Measurements from ENCODE around the gene HIC1. TPM values are rescaled to one million over a fixed set of nuclear protein-coding genes. Genes with fewer than 3 reads are reported as not detected.

HIC1 gene
- total and polyA plus RNA-seq, 2 donors (not counting 1 experiment from before 2014, with no cell fraction given): 11.3 to 29.1 TPM

GRCh38 chr17:2035541-2036488, 19.1 kb upstream of the HIC1 start:
- Histone ChIP-seq H2AFZ (ENCODE audit: low read length) (no peak overlapping the region), H3K4me3 (replicated peaks in 1 of 4; ENCODE audit: control extremely low read depth in 1 of 4, insufficient read depth in 1 of 4, low read depth in 3 of 4, low read length in 4 of 4) (no peak overlapping the region), H3K36me3 (ENCODE audit: control insufficient read depth, insufficient read depth, low read length) (peaks cover 18% of the 10 kb centered on the region), H3K4me2 (ENCODE audit: extremely low read depth, insufficient read depth, low read length) (no peak overlapping the region), H3K79me2 (ENCODE audit: control insufficient read depth, insufficient read depth, low read length) (peaks cover 5% of the 10 kb centered on the region), H3K9me3 (ENCODE audit: control insufficient read depth, insufficient read depth, low read depth, low read length) (no peaks in the 10 kb centered on the region), H3K4me1 (ENCODE audit: control insufficient read depth, extremely low read depth, insufficient read depth, low read length) (peaks cover 13% of the 10 kb centered on the region), H4K20me1 (ENCODE audit: control insufficient read depth, extremely low read depth, insufficient read depth, low read length) (no peaks in the 10 kb centered on the region), H3K27ac (ENCODE audit: insufficient read depth, low read length) (no peak overlapping the region), H3K27me3 (ENCODE audit: control insufficient read depth, insufficient read depth, low read length) (no peaks in the 10 kb centered on the region), H3K9ac (ENCODE audit: insufficient read depth, low read length) (no peak overlapping the region)
- TF ChIP-seq EZH2 (IDR thresholded peaks at IDR 0.05; ENCODE audit: low read length, missing control alignments) (no peak), CTCF (conservative IDR thresholded peaks at IDR 0.05 in 1 of 2, IDR thresholded peaks at IDR 0.05 in 1 of 2; ENCODE audit: low read depth in 1 of 2, low read length in 2 of 2) (no peak)
- DNase-seq (ENCODE audit: low read depth in 2 of 2): no peak

GRCh38 chr17:2037155-2037554, 17.7 kb upstream of the HIC1 start:
- Histone ChIP-seq H3K9me3 (ENCODE audit: control insufficient read depth, insufficient read depth, low read depth, low read length) (no peaks in the 10 kb centered on the region), H3K27me3 (ENCODE audit: control insufficient read depth, insufficient read depth, low read length) (no peaks in the 10 kb centered on the region), H3K9ac (ENCODE audit: insufficient read depth, low read length) (no peak overlapping the region), H3K27ac (ENCODE audit: insufficient read depth, low read length) (no peak overlapping the region), H3K4me3 (replicated peaks in 1 of 4; ENCODE audit: control extremely low read depth in 1 of 4, insufficient read depth in 1 of 4, low read depth in 3 of 4, low read length in 4 of 4) (no peak overlapping the region), H3K4me2 (ENCODE audit: extremely low read depth, insufficient read depth, low read length) (no peak overlapping the region), H3K36me3 (ENCODE audit: control insufficient read depth, insufficient read depth, low read length) (peaks cover 18% of the 10 kb centered on the region), H3K79me2 (ENCODE audit: control insufficient read depth, insufficient read depth, low read length) (peaks cover 2% of the 10 kb centered on the region), H3K4me1 (ENCODE audit: control insufficient read depth, extremely low read depth, insufficient read depth, low read length) (peaks cover 12% of the 10 kb centered on the region), H4K20me1 (ENCODE audit: control insufficient read depth, extremely low read depth, insufficient read depth, low read length) (no peaks in the 10 kb centered on the region), H2AFZ (ENCODE audit: low read length) (no peak overlapping the region)
- TF ChIP-seq CTCF (conservative IDR thresholded peaks at IDR 0.05 in 1 of 2, IDR thresholded peaks at IDR 0.05 in 1 of 2; ENCODE audit: low read depth in 1 of 2, low read length in 2 of 2): no peak
- no peak for TF ChIP-seq EZH2 (IDR thresholded peaks at IDR 0.05; ENCODE audit: low read length, missing control alignments)
- no peak for DNase-seq (ENCODE audit: low read depth in 2 of 2)

- DNase-seq (ENCODE audit: low read depth in 2 of 2): no peak
- Histone ChIP-seq H3K36me3 (ENCODE audit: control insufficient read depth, insufficient read depth, low read length) (peaks cover 20% of the 10 kb centered on the region), H4K20me1 (ENCODE audit: control insufficient read depth, extremely low read depth, insufficient read depth, low read length) (no peaks in the 10 kb centered on the region), H3K27ac (ENCODE audit: insufficient read depth, low read length) (no peak overlapping the region), H3K4me2 (ENCODE audit: extremely low read depth, insufficient read depth, low read length) (no peak overlapping the region), H3K9ac (ENCODE audit: insufficient read depth, low read length) (no peak overlapping the region), H2AFZ (ENCODE audit: low read length) (no peak overlapping the region), H3K79me2 (ENCODE audit: control insufficient read depth, insufficient read depth, low read length) (peaks cover 15% of the 10 kb centered on the region), H3K4me3 (replicated peaks in 1 of 4; ENCODE audit: control extremely low read depth in 1 of 4, insufficient read depth in 1 of 4, low read depth in 3 of 4, low read length in 4 of 4) (no peak overlapping the region), H3K27me3 (ENCODE audit: control insufficient read depth, insufficient read depth, low read length) (no peaks in the 10 kb centered on the region), H3K9me3 (ENCODE audit: control insufficient read depth, insufficient read depth, low read depth, low read length) (no peaks in the 10 kb centered on the region), H3K4me1 (ENCODE audit: control insufficient read depth, extremely low read depth, insufficient read depth, low read length) (peaks cover 16% of the 10 kb centered on the region)
- no peak for TF ChIP-seq CTCF (conservative IDR thresholded peaks at IDR 0.05 in 1 of 2, IDR thresholded peaks at IDR 0.05 in 1 of 2; ENCODE audit: low read depth in 1 of 2, low read length in 2 of 2)
- TF ChIP-seq EZH2 (IDR thresholded peaks at IDR 0.05; ENCODE audit: low read length, missing control alignments): no peak
Observed at GRCh38 chr17:2040219-2040827, 14.6 kb upstream of the HIC1 start.
